OCI-LY3 (cell line): ENCODE measurements around the gene OR4N2.
"Not testable (repeated sequence)": the region's sequence is repeated elsewhere in the genome, so short reads cannot be mapped to it uniquely, and the experiment has no call there.

ENCODE experiments used
- H2AFZ ChIP-seq: fragments of 200-600, 300-600 bp; shearing (Covaris generic); 2 replicates; pipeline ENCODE4 v1.6.0; 2014; ENCODE audit warnings: antibody characterized with exemption, low read depth, low read length
- H3K27ac ChIP-seq: fragments of 200-600, 300-600 bp; sonication (generic); 2 replicates; pipeline ENCODE4 v1.5.1; 2014; ENCODE audit warnings: mild to moderate bottlenecking, low read length, moderate library complexity, mixed read lengths
- H3K27me3 ChIP-seq: fragments of 200-600, 300-600 bp; sonication (generic); 2 replicates; pipeline ENCODE4 v1.6.1; 2014; ENCODE audit warnings: low read depth, low read length, mixed read lengths
- H3K36me3 ChIP-seq: fragments of 200-600, 300-600 bp; sonication (generic); replicated peaks from 2 replicates; pipeline ENCODE3; 2014; ENCODE audit warnings: low read depth, low read length, mixed read lengths
- H3K4me1 ChIP-seq: fragments of 300-600, 200-600 bp; sonication (generic); 2 replicates; pipeline ENCODE4 v1.6.1; 2014; ENCODE audit warnings: low read length, mixed read lengths
- H3K4me2 ChIP-seq: fragments of 200-600, 300-600 bp; sonication (generic); 2 replicates; pipeline ENCODE4 v1.6.1; 2014; ENCODE audit warnings: low read length, mixed read lengths
- H3K4me3 ChIP-seq: fragments of 300-600, 200-600 bp; sonication (generic); 2 replicates; pipeline ENCODE4 v1.5.1; 2014; ENCODE audit warnings: antibody characterized with exemption, mild to moderate bottlenecking, low read length, moderate library complexity
- H3K79me2 ChIP-seq: fragments of 300-600, 200-600 bp; shearing (Covaris generic); 2 replicates; pipeline ENCODE4 v1.6.1; 2014; ENCODE audit warnings: mild to moderate bottlenecking, low read length, mixed read lengths
- H3K9ac ChIP-seq: fragments of 300-600, 200-600 bp; shearing (Covaris generic); 2 replicates; pipeline ENCODE4 v1.6.0; 2014; ENCODE audit warnings: mild to moderate bottlenecking, low read length, moderate library complexity
- H3K9me3 ChIP-seq: fragments of 200-600, 300-600 bp; shearing (Covaris generic); 2 replicates; pipeline ENCODE4 v1.6.1; 2014; ENCODE audit warnings: low read length, mixed read lengths; ENCODE audit not compliant: insufficient read depth
- H4K20me1 ChIP-seq: fragments of 200-600, 300-600 bp; sonication (generic); 2 replicates; pipeline ENCODE4 v1.6.1; 2016; ENCODE audit warnings: low read length, mixed read lengths; ENCODE audit not compliant: insufficient read depth
- EZH2phosphoT487 ChIP-seq: fragments of 200-600 bp; shearing (Covaris generic); IDR thresholded peaks from 2 replicates; pipeline ENCODE4 v1.6.1; 2018; ENCODE audit warnings: antibody characterized with exemption, mixed run types, low read depth
- TF ChIP-seq, protein P1 (sequence below): fragments of 200-600, 300-600 bp; sonication (generic); IDR thresholded peaks from 2 replicates; pipeline ENCODE4 v1.5.1; 2014; ENCODE audit warnings: antibody characterized with exemption, low read length, low read depth

OR4N2 gene

GRCh38 chr14:19775587-19775986 lies 28.0 kb upstream of the OR4N2 start:
- Histone ChIP-seq H2AFZ (no peak overlapping the region), H3K79me2 (no peaks in the 10 kb centered on the region), H3K9me3 (no peaks in the 10 kb centered on the region), H3K9ac (no peak overlapping the region), H3K27me3 (no peaks in the 10 kb centered on the region), H4K20me1 (no peaks in the 10 kb centered on the region), H3K4me3 (no peak overlapping the region), H3K4me1 (no peaks in the 10 kb centered on the region; the same call in 1 of the 2 replicates), H3K36me3 (no peaks in the 10 kb centered on the region), H3K27ac (no peak overlapping the region), H3K4me2 (no peak overlapping the region)
- TF ChIP-seq, protein P1, sequence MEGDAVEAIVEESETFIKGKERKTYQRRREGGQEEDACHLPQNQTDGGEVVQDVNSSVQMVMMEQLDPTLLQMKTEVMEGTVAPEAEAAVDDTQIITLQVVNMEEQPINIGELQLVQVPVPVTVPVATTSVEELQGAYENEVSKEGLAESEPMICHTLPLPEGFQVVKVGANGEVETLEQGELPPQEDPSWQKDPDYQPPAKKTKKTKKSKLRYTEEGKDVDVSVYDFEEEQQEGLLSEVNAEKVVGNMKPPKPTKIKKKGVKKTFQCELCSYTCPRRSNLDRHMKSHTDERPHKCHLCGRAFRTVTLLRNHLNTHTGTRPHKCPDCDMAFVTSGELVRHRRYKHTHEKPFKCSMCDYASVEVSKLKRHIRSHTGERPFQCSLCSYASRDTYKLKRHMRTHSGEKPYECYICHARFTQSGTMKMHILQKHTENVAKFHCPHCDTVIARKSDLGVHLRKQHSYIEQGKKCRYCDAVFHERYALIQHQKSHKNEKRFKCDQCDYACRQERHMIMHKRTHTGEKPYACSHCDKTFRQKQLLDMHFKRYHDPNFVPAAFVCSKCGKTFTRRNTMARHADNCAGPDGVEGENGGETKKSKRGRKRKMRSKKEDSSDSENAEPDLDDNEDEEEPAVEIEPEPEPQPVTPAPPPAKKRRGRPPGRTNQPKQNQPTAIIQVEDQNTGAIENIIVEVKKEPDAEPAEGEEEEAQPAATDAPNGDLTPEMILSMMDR, result no peak
- TF ChIP-seq EZH2phosphoT487, result no peak

- not testable (repeated sequence) for H3K9ac ChIP-seq, H3K9me3 ChIP-seq, H3K4me3 ChIP-seq, H3K27me3 ChIP-seq, H2AFZ ChIP-seq, H3K4me2 ChIP-seq, H3K36me3 ChIP-seq, H3K27ac ChIP-seq, H3K4me1 ChIP-seq, H3K79me2 ChIP-seq, H4K20me1 ChIP-seq
Measured at GRCh38 chr14:19785848-19786247, 17.7 kb upstream of the OR4N2 start.

DNA sequence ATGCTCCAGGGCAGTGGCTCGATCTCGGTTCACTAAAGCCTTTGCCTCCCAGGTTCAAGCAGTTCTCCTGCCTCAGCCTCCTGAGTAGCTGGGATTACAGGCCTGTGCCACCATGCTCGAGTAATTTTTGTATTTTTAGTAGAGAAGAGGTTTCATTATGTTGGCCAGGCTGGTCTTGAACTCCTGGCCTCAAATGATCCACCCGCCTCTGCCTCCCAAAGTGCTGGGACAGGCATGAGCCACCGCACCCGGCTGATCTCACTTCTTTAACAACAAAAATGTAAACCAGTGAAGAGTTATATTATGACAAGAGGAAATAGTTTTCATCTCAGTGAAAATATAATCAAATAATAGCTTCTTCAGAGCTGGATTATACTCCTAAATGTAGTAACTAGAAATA lies 16.3 kb upstream of the OR4N2 start:
- not testable (repeated sequence) for H3K27me3 ChIP-seq, H3K36me3 ChIP-seq, H3K9ac ChIP-seq, H4K20me1 ChIP-seq, H3K79me2 ChIP-seq, H3K27ac ChIP-seq, H3K4me2 ChIP-seq, H2AFZ ChIP-seq, H3K4me3 ChIP-seq, H3K4me1 ChIP-seq, H3K9me3 ChIP-seq

GRCh38 chr14:19788150-19788549 lies 15.4 kb upstream of the OR4N2 start:
- H3K9me3 ChIP-seq, H3K79me2 ChIP-seq, H3K4me1 ChIP-seq, H3K4me2 ChIP-seq, H3K9ac ChIP-seq, H3K27me3 ChIP-seq, H4K20me1 ChIP-seq, H3K4me3 ChIP-seq, H3K27ac ChIP-seq, H3K36me3 ChIP-seq, H2AFZ ChIP-seq: not testable (repeated sequence)

DNA sequence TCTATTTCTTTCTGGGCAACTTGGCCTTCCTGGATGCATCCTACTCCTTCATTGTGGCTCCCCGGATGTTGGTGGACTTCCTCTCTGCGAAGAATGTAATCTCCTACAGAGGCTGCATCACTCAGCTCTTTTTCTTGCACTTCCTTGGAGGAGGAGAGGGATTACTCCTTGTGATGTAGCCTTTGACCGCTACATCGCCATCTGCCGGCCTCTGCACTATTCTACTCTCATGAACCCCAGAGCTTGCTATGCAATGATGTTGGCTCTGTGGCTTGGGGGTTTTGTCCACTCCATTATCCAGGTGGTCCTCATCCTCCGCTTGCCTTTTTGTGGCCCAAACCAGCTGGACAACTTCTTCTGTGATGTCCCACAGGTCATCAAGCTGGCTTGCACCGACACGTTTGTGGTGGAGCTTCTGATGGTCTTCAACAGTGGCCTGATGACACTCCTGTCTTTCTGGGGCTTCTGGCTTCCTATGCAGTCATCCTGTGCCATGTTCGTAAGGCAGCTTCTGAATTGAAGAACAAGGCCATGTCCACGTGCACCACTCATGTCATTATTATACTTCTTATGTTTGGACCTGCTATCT lies 7.0 kb upstream of the OR4N2 start:
- not testable (repeated sequence) for H3K27ac ChIP-seq, H3K79me2 ChIP-seq, H3K27me3 ChIP-seq, H2AFZ ChIP-seq, H3K4me1 ChIP-seq, H3K9ac ChIP-seq, H3K4me3 ChIP-seq, H3K36me3 ChIP-seq, H3K4me2 ChIP-seq, H3K9me3 ChIP-seq, H4K20me1 ChIP-seq
- TF ChIP-seq, protein P1, result peak; percentile 6; the same call in 1 of the 2 replicates

DNA sequence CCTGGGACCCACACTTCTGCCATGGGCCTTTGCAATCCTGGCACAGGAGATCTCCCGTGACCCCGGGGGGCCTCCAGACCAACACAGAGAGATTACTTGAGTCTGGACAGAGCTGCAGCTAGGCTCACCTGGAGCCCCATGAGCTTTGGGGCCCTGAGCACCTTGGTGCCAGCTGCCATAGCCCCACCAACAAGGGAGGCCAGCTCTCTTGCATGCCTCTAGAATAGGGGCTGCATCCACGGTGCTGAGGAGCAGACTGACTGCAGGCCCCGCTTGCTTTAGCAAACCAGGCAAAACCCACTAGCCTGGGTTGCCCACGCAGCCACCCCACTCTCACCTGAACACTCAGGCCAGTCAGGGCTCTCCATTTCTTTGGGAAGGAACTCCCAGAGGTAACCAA lies 3.7 kb upstream of the OR4N2 start:
- H3K4me2 ChIP-seq, result no peak overlapping the region
- no peaks in the 10 kb centered on the region for H3K9me3 ChIP-seq
- H2AFZ ChIP-seq, result no peak overlapping the region
- no peaks in the 10 kb centered on the region for H4K20me1 ChIP-seq
- no peaks in the 10 kb centered on the region for H3K79me2 ChIP-seq
- no peaks in the 10 kb centered on the region for H3K27me3 ChIP-seq
- H3K4me1 ChIP-seq, result no peaks in the 10 kb centered on the region
- no peak overlapping the region for H3K27ac ChIP-seq
- H3K9ac ChIP-seq, result no peak overlapping the region
- no peak for TF ChIP-seq EZH2phosphoT487
- TF ChIP-seq, protein P1, result no peak
- H3K36me3 ChIP-seq, result no peaks in the 10 kb centered on the region
- H3K4me3 ChIP-seq, result no peak overlapping the region
